ENCODE results near the gene NKG7.
A peak's percentile ranks its signal among the peaks of the same experiment; 100 is the strongest.
"Not testable (repeated sequence)": the region's sequence is repeated elsewhere in the genome, so short reads cannot be mapped to it uniquely, and the experiment has no call there.

The NKG7 gene

GRCh38 chr19:51372649-51373504 lies at the start of gene NKG7:
NKG7 (minus strand) TSS chr19:51372654; CDS start chr19:51372535, 119 bp downstream.
- DNase-seq = peak; percentile 99

- peak; percentile 82 for DNase-seq
Observed at GRCh38 chr19:51422053-51422448, 49.6 kb upstream of the NKG7 start.

- DNase-seq = no peak
Observed at GRCh38 chr19:51421229-51422052, 49.0 kb upstream of the NKG7 start.

GRCh38 chr19:51420511-51420910 lies 48.1 kb upstream of the NKG7 start:
- not testable (repeated sequence) for DNase-seq

- DNase-seq = no peak
Observed at GRCh38 chr19:51418707-51419106, 46.3 kb upstream of the NKG7 start.

GRCh38 chr19:51417810-51418157 lies 45.3 kb upstream of the NKG7 start:
- DNase-seq = no peak

GRCh38 chr19:51417107-51417809 lies 44.8 kb upstream of the NKG7 start, which contains the start of gene SIGLEC10:
SIGLEC10 (minus strand) TSS chr19:51417642; CDS start chr19:51417581, 61 bp downstream.
- peak; percentile 94 for DNase-seq

- not testable (repeated sequence) for DNase-seq
Observed at GRCh38 chr19:51416422-51416821, 44.0 kb upstream of the NKG7 start.

- DNase-seq = no peak
Observed at GRCh38 chr19:51415187-51415586, 42.7 kb upstream of the NKG7 start.

GRCh38 chr19:51410950-51411748 lies 38.7 kb upstream of the NKG7 start:
- no peak for DNase-seq

- DNase-seq = peak; percentile 91
Observed at GRCh38 chr19:51407511-51408131, 35.2 kb upstream of the NKG7 start.

- DNase-seq = no peak
Observed at GRCh38 chr19:51402117-51402516, 29.7 kb upstream of the NKG7 start.

- DNase-seq = not testable (repeated sequence)
Observed at GRCh38 chr19:51399936-51400335, 27.5 kb upstream of the NKG7 start.

GRCh38 chr19:51399231-51399630 lies 26.8 kb upstream of the NKG7 start:
- no peak for DNase-seq

- peak; percentile 70 for DNase-seq
Observed at GRCh38 chr19:51398096-51398704, 25.7 kb upstream of the NKG7 start.

- not testable (repeated sequence) for DNase-seq
Observed at GRCh38 chr19:51397453-51397852, 25.0 kb upstream of the NKG7 start.

GRCh38 chr19:51396175-51396574 lies 23.7 kb upstream of the NKG7 start:
- DNase-seq = no peak

- DNase-seq = peak; percentile 100
Observed at GRCh38 chr19:51394050-51394836, 21.8 kb upstream of the NKG7 start.

- no peak for DNase-seq
Observed at GRCh38 chr19:51392701-51393100, 20.2 kb upstream of the NKG7 start.

- DNase-seq = no peak
Observed at GRCh38 chr19:51391073-51391611, 18.7 kb upstream of the NKG7 start.

Data from MV-4-11 (cell line).